Activated T-cell treated with anti-CD3 and anti-CD28 coated beads, Interleukin-2, amount 50 U/mL, for 4 hours (primary cell): ENCODE measurements around the gene MRPS34. TPM values are rescaled to one million over a fixed set of nuclear protein-coding genes. Genes with fewer than 3 reads are reported as not detected.

ENCODE experiments used
- ATAC-seq, 2 donors: fragments of 200-7000 bp; cut with Tn5 transposase; one replicate each; pipeline ENCODE4 v1.10.0; 2021
- DNase-seq: peaks from one replicate; pipeline ENCODE4 v3.0.0-alpha.2; 2020
- H3K27me3 Mint-ChIP-seq: one replicate; pipeline ENCODE4 v1.8.0; 2021; ENCODE audit warnings: low read depth, mixed read lengths
- H3K36me3 Mint-ChIP-seq: one replicate; pipeline ENCODE4 v1.8.0; 2022; ENCODE audit warnings: mixed read lengths; ENCODE audit not compliant: insufficient read depth
- H3K4me1 Mint-ChIP-seq: one replicate; pipeline ENCODE4 v1.8.0; 2021; ENCODE audit warnings: low read depth, mixed read lengths
- H3K4me3 Mint-ChIP-seq: one replicate; pipeline ENCODE4 v1.8.0; 2021; ENCODE audit warnings: mild to moderate bottlenecking, moderate library complexity, mixed read lengths
- H3K9me3 Mint-ChIP-seq: one replicate; pipeline ENCODE4 v1.8.0; 2021; ENCODE audit warnings: mixed read lengths
- total RNA-seq, 3 donors: library from RNA; stranded (reverse); gene quantifications; one replicate each; pipeline ENCODE4 v1.2.1, GENCODE V29; 2021

Gene MRPS34
- total RNA-seq, 3 donors from 2014 or later: 223 to 288 (median 265) TPM

DNA sequence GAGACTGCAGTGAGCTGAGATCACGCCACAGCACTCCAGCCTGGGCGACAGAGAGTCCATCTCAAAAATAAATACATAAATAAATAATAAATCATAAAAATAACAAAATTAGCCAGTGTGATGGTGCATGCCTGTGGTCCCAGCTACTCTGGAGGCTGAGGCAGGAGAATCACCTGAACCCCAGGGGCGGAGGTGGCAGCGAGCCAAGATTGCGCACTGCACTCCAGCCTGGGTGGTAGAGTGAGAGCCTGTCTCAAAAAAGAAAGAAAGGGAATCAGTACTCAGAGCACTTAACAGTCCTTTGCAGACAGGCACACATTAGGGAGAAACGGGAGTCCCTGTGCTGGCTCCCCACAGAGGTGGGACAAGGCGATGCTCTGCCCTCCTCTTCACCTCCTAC is 41.9 kb downstream of the MRPS34 start:
- no peak for DNase-seq
- H3K36me3 Mint-ChIP-seq: peaks cover 13% of the 10 kb centered on the region

DNA sequence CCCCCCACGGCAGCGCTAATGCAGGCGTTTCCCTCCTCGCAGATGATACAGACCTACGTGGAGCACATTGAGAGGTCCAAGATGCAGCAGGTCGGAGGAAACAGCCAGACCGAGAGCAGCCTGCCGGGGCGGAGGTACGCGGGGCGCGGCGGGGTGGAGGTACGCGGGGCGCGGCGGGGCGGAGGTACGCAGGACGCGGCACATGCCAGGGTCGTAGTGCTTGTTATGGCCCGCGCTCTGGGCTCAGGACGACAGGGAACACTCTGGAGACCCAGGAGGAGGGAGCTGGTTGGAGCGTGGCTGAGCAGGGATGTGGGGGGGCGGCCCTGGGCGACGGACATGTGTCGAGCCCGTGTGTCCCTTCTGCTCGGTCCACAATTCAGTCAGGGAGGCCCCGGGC is 43.5 kb downstream of the MRPS34 start:
- no peaks in the 10 kb centered on the region for H3K27me3 Mint-ChIP-seq
- no peaks in the 10 kb centered on the region for H3K9me3 Mint-ChIP-seq
- H3K36me3 Mint-ChIP-seq: peaks cover 10% of the 10 kb centered on the region
- no peak overlapping the region for H3K4me3 Mint-ChIP-seq
- peaks cover 3% of the 10 kb centered on the region for H3K4me1 Mint-ChIP-seq
- no peak for ATAC-seq
- DNase-seq: no peak

More for the DNA sequence above, 41.9 kb downstream of the MRPS34 start:
- no peak for ATAC-seq
- H3K9me3 Mint-ChIP-seq: no peaks in the 10 kb centered on the region
- H3K4me3 Mint-ChIP-seq: no peak overlapping the region
- no peaks in the 10 kb centered on the region for H3K27me3 Mint-ChIP-seq
- peaks cover 3% of the 10 kb centered on the region for H3K4me1 Mint-ChIP-seq

- peaks cover 10% of the 10 kb centered on the region for H3K36me3 Mint-ChIP-seq
- peaks cover 3% of the 10 kb centered on the region for H3K4me1 Mint-ChIP-seq
- no peak overlapping the region for H3K4me3 Mint-ChIP-seq
- DNase-seq: no peak
- ATAC-seq: no peak
- no peaks in the 10 kb centered on the region for H3K9me3 Mint-ChIP-seq
- no peaks in the 10 kb centered on the region for H3K27me3 Mint-ChIP-seq
Measured at GRCh38 chr16:1729026-1729425, 43.9 kb downstream of the MRPS34 start.

DNA sequence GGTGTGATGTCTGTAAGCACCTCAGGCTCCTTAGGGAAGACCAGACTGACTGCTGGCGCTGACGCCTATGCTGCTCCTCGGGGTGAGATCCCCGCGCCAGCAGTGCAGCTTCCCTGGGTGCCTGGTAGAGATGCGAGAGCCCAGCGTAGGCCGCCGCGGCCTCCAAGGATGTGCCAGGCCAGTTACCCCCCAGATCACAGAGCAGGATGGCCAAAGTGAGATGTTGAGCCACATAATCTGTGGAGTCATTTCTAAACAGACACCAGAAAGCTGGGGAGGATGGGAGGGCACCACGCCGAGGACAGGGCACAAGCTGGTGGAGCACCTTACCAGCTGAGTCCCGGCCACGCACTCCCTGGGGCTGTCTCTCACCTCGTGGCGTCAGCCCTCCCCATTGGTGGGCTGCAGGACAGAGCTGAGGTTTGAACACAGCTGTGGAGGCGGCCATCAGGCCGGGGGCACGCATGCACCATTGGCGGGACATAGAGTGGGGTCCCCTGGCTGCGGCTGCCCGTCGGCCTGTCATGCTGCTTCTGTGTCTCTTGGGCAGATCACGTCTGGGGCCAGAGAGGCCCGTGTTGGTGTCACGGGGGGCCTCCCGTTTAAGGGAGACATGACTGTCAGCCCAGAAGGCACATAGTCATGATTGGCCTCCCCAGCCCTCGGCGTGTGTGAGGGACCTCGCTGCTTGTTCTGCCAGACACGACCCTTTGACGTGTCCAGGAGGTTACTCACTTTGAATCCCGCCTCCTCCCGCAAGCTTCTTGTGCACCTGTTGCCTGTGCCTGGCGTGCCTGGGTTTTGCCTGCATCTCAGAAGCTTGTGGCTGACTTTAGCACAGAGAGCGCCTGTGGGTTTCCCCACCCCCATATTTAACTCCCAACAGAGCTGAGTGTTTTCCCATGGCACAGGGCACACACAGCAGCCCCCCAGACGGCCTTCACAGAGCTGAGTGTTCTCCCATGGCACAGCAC is 45.0 kb downstream of the MRPS34 start:
- H3K27me3 Mint-ChIP-seq: no peaks in the 10 kb centered on the region
- no peak for ATAC-seq

DNA sequence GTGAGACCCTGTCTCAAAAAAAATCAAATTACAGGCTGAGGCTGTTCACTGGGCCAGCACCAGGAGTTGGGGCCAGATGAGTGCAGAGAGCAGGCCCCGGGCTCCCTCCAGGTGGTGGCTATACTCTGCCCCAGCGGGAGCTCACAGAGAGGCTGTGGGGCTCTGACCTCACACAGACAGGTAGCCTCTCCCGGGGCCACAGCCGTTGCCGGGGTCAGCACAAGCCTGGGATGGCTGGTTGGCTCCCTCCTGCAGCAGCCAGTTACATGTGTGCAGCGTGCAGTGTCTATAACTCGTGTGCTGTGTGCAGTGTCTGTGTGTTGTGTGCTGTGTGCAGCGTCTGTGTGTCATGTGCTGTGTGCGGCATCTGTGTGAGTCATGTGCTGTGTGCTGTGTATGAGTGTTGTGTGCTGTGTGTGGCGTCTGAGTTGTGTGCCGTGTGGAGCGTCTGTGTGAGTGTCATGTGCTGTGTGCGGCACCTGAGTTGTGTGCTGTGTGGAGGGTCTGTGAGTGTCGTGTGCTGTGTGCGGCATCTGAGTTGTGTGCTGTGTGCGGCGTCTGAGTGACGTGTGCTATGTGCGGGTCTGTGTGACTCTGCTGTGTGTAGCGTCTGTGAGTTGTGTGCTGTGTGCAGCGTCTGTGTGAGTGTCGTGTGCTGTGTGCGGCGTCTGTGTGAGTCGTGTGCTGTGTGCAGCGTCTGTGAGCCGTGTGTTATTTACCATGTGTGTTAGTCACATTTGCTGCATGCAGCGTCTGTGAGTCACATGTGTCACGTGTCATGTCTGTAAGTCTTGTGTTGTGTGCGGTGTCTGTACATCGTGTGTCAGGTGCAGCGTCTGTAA is 46.1 kb downstream of the MRPS34 start:
- Mint-ChIP-seq H3K4me3 (no peak overlapping the region), H3K36me3 (peaks cover 10% of the 10 kb centered on the region), H3K27me3 (no peaks in the 10 kb centered on the region), H3K4me1 (peaks cover 22% of the 10 kb centered on the region), H3K9me3 (no peaks in the 10 kb centered on the region)
- ATAC-seq: no peak
- no peak for DNase-seq

More for the DNA sequence above, 45.0 kb downstream of the MRPS34 start:
- Mint-ChIP-seq H3K4me3 (no peak overlapping the region), H3K4me1 (peaks cover 12% of the 10 kb centered on the region), H3K9me3 (no peaks in the 10 kb centered on the region), H3K36me3 (peaks cover 10% of the 10 kb centered on the region)
- no peak for DNase-seq

- Mint-ChIP-seq H3K9me3 (no peaks in the 10 kb centered on the region), H3K36me3 (peaks cover 10% of the 10 kb centered on the region), H3K4me3 (no peak overlapping the region), H3K27me3 (no peaks in the 10 kb centered on the region), H3K4me1 (peaks cover 34% of the 10 kb centered on the region)
- no peak for DNase-seq
- ATAC-seq: no peak
Measured at GRCh38 chr16:1724491-1724890, 48.4 kb downstream of the MRPS34 start.

GRCh38 chr16:1723450-1724147 is 49.3 kb downstream of the MRPS34 start:
- ATAC-seq (no peak), DNase-seq (peak; percentile 28)
- Mint-ChIP-seq H3K36me3 (peaks cover 7% of the 10 kb centered on the region), H3K4me1 (peaks cover 39% of the 10 kb centered on the region), H3K4me3 (peak overlapping the region; percentile 11), H3K27me3 (no peaks in the 10 kb centered on the region), H3K9me3 (no peaks in the 10 kb centered on the region)

Other genes starting within 250 kb of the MRPS34 start
- gene TMEM204, start 239.5 kb downstream of the MRPS34 start, total RNA-seq: 10 to 100 TPM; 11.7 to 16.7 (median 16.2) TPM
- 1 to 10 TPM; 5.8 to 9.1 (median 7.2) TPM for gene IFT140, start 161.1 kb downstream of the MRPS34 start, total RNA-seq
- gene CRAMP1, start 160.8 kb downstream of the MRPS34 start, total RNA-seq: 10 to 100 TPM; 19.1 to 22.9 (median 22.1) TPM
- gene JPT2, start 94.9 kb downstream of the MRPS34 start, total RNA-seq: 10 to 100 TPM; 89.2 to 96.4 (median 92.4) TPM
- gene MAPK8IP3, start 66.9 kb downstream of the MRPS34 start, total RNA-seq: 10 to 100 TPM; 76.3 to 89.4 (median 78.1) TPM
- 10 to 100 TPM; 37.2 to 37.6 (median 37.4) TPM for gene NME3, start 1.6 kb downstream of the MRPS34 start, total RNA-seq
- gene EME2, start 324 bp downstream of the MRPS34 start, total RNA-seq: 10 to 100 TPM; 30.4 to 39.1 (median 35.7) TPM
- gene SPSB3, start 9.4 kb upstream of the MRPS34 start, total RNA-seq: 10 to 100 TPM; 15.5 to 20.8 (median 16.8) TPM
- gene NUBP2, start 9.8 kb upstream of the MRPS34 start, total RNA-seq: 100 to 1,000 TPM in 1 of 3 donors, 10 to 100 TPM in 2; 85.7 to 101 (median 94.7) TPM
- gene IGFALS, start 20.6 kb upstream of the MRPS34 start, total RNA-seq: under 1 TPM in 1 of 3 donors, not detected in 2; 0.18 TPM
- 10 to 100 TPM; 34.4 to 45.9 (median 35.3) TPM for gene HAGH, start 53.7 kb upstream of the MRPS34 start, total RNA-seq
- gene FAHD1, start 54.1 kb upstream of the MRPS34 start, total RNA-seq: 10 to 100 TPM; 22.8 to 27.9 (median 24.0) TPM
- gene MEIOB, start 99.0 kb upstream of the MRPS34 start, total RNA-seq: under 1 TPM; 0.24 to 0.34 (median 0.28) TPM
- gene HS3ST6, start 145.3 kb upstream of the MRPS34 start, total RNA-seq: not detected
- 10 to 100 TPM; 16.8 to 19.4 (median 17.6) TPM for gene MSRB1, start 170.1 kb upstream of the MRPS34 start, total RNA-seq
- gene RPL3L, start 181.6 kb upstream of the MRPS34 start, total RNA-seq: not detected
- gene NDUFB10, start 186.4 kb upstream of the MRPS34 start, total RNA-seq: 100 to 1,000 TPM; 115 to 143 (median 117) TPM
- 1,000 to 10,000 TPM; 5,588 to 5,699 (median 5,621) TPM for gene RPS2, start 191.7 kb upstream of the MRPS34 start, total RNA-seq
- gene RNF151, start 193.7 kb upstream of the MRPS34 start, total RNA-seq: under 1 TPM in 2 of 3 donors, not detected in 1; 0.40 to 0.42 TPM
- gene TBL3, start 198.9 kb upstream of the MRPS34 start, total RNA-seq: 100 to 1,000 TPM; 146 to 159 (median 156) TPM
- gene NOXO1, start 208.3 kb upstream of the MRPS34 start, total RNA-seq: under 1 TPM in 1 of 3 donors, not detected in 2; 0.35 TPM
- gene GFER, start 211.1 kb upstream of the MRPS34 start, total RNA-seq: 10 to 100 TPM; 34.9 to 50.0 (median 47.2) TPM
- 1 to 10 TPM; 2.7 to 4.3 (median 3.5) TPM for gene SYNGR3, start 216.8 kb upstream of the MRPS34 start, total RNA-seq
- 100 to 1,000 TPM; 118 to 127 (median 126) TPM for gene ZNF598, start 236.7 kb upstream of the MRPS34 start, total RNA-seq
- 10 to 100 TPM in 2 of 3 donors, 1 to 10 TPM in 1; 9.2 to 19.0 (median 13.1) TPM for gene NPW, start 246.7 kb upstream of the MRPS34 start, total RNA-seq